Measurements from ENCODE around the gene ARL16. TPM values are rescaled to one million over a fixed set of nuclear protein-coding genes. Genes with fewer than 3 reads are reported as not detected.
"Not testable (repeated sequence)": the region's sequence is repeated elsewhere in the genome, so short reads cannot be mapped to it uniquely, and the experiment has no call there.

ARL16 gene
- polyA plus RNA-seq, 1 experiment, result 70.8 TPM

DNA sequence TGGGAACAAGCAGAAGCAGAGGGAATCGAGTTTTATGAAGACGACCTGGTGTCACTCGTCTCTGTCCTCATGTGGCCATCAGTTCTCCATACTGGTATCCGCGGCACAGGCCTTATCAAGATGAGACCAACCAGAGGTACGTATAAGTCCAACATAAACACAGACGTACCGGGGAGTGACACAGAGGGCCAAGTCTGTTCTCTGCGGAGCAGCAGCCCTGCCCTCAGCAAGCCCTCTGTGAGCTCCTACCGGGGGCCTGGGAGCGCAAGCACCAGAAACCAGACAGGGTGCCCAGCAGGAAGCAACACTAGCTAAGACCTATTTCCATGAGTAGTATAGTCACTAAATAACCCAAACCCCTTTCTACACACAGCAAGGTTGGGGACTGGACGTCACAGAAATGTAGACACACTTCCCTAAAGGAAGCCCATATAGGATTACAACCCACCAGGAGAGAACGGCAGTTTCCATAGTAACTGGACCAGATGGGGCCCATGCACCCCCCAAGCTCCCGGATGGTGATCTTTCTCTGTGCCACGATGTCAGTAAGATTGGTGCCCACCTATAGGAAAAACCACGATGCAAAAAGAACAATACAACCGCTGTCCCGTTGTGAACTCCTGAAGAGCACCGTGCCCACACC lies 911 bp downstream of the ARL16 start:
- ChIA-PET CTCF (interaction anchor here (1.3 to 1.5 kb wide), 4 partner anchors 10 to 81 kb away, joined by 3 to 4 read pairs (median 4); partner anchors contain the start of genes MRPL12 and SLC25A10), POLR2A (interaction anchor here (0.6 kb wide), 1 partner anchor 24 kb away, joined by 3 read pairs; no protein-coding TSS in a partner anchor)
- Histone ChIP-seq H3K4me3 (ENCODE audit: low read depth, low read length) (peak overlapping the region; percentile 95), H3K36me3 (ENCODE audit: control insufficient read depth, insufficient read depth, low read length) (peaks cover 28% of the 10 kb centered on the region), H3K27me3 (ENCODE audit: control insufficient read depth, insufficient read depth, low read length) (no peaks in the 10 kb centered on the region)
- TF ChIP-seq CTCF (IDR thresholded peaks at IDR 0.05; ENCODE audit: insufficient read depth, low read depth, low read length), result no peak
- DNase-seq (ENCODE audit: low read depth), result no peak

GRCh38 chr17:81681672-81682071 lies 1.9 kb downstream of the ARL16 start:
- POLR2A ChIA-PET, result no interaction called here
- Histone ChIP-seq H3K4me3 (ENCODE audit: low read depth, low read length) (no peak overlapping the region), H3K36me3 (ENCODE audit: control insufficient read depth, insufficient read depth, low read length) (peaks cover 17% of the 10 kb centered on the region), H3K27me3 (ENCODE audit: control insufficient read depth, insufficient read depth, low read length) (no peaks in the 10 kb centered on the region)
- DNase-seq (ENCODE audit: low read depth), result no peak
- TF ChIP-seq CTCF (IDR thresholded peaks at IDR 0.05; ENCODE audit: insufficient read depth, low read depth, low read length), result no peak
- CTCF ChIA-PET, result interaction anchor here (1.3 kb wide), 1 partner anchor 30 kb away, joined by 4 read pairs; the partner anchor contains the start of gene SLC25A10

DNA sequence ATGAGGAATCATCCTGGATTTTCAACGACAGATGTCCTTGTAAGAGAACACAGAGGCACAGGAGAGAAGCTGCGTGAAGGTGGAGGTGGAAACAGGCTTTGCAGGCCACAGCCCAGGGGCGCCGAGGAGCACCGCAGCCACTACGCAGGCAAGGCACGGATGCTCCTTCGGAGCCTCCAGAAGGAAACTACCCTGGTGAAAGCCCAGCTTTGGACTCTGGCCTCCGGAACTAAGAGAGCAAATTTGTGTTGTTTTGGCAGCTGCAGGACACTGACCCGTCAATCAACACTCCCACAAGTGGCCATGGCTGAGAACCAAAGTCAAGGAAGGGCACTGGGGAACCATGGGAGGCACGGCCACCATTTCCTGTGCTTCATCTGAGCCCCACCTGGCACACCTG lies 3.4 kb downstream of the ARL16 start:
- POLR2A ChIA-PET, result no interaction called here

DNA sequence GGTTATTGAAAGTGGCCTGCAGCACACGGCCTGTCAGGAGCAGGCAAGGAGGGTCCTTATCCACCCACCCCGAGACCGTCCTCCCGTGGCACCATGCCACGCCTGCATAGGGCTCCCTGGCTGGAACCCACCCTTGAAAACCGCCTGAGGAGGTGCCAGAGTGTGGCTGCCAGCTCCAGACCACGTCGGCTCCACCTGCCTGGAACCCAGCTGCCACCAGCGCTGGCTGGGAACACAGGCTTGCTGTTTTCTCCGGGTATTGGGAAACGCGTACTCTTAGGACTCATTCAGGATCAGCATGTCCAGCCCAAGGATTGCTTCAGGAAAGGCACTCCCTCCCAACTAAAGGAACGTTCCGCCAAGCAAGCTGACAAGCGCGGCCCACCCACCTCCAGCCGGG lies 6.7 kb downstream of the ARL16 start:
- H3K4me3 ChIP-seq (ENCODE audit: low read depth, low read length), result no peak overlapping the region
- H3K27me3 ChIP-seq (ENCODE audit: control insufficient read depth, insufficient read depth, low read length), result no peaks in the 10 kb centered on the region
- DNase-seq (ENCODE audit: low read depth), result no peak
- no peak for TF ChIP-seq CTCF (IDR thresholded peaks at IDR 0.05; ENCODE audit: insufficient read depth, low read depth, low read length)
- peaks cover 19% of the 10 kb centered on the region for H3K36me3 ChIP-seq (ENCODE audit: control insufficient read depth, insufficient read depth, low read length)
- ChIA-PET CTCF (no interaction called here), POLR2A (no interaction called here)

More for the DNA sequence above, 3.4 kb downstream of the ARL16 start:
- H3K27me3 ChIP-seq (ENCODE audit: control insufficient read depth, insufficient read depth, low read length), result no peaks in the 10 kb centered on the region
- CTCF ChIA-PET, result no interaction called here
- TF ChIP-seq CTCF (IDR thresholded peaks at IDR 0.05; ENCODE audit: insufficient read depth, low read depth, low read length), result no peak
- H3K36me3 ChIP-seq (ENCODE audit: control insufficient read depth, insufficient read depth, low read length), result peaks cover 7% of the 10 kb centered on the region
- no peak for DNase-seq (ENCODE audit: low read depth)
- no peak overlapping the region for H3K4me3 ChIP-seq (ENCODE audit: low read depth, low read length)

DNA sequence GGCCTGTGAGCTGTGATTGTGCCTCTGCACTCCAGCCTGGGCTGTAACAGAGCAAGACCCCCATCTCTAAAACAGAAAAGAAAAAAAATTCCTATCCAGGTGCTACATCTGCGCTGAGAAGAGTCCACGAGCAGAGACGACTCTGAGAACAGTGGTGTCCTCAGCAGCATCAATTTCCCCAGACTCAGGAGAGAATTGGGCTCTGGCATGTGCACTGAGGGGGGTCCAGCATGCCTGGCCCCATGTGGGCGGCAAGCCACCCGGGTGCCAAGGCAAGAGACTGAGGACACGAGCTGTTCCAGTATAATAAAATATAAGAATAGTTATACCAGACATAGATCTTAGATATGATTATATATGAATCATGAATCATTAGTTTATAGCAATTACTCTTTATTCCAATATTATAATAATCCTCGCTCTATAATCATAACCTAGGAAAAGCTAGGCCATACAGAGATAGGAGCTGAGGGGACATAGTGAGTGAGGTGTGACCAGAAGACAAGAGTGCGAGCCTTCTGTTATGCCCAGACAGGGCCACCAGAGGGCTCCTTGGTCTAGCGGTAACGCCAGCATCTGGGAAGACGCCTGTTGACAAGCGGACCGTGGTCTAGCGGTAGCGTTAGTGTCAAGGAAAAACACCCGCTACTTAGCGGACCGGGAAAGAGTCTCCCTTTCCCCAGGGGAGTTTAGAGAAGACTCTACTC lies 7.9 kb downstream of the ARL16 start:
- H3K27me3 ChIP-seq (ENCODE audit: control insufficient read depth, insufficient read depth, low read length); H3K4me3 ChIP-seq (ENCODE audit: low read depth, low read length); POLR2A ChIA-PET; DNase-seq (ENCODE audit: low read depth): not testable (repeated sequence)
- peaks cover 20% of the 10 kb centered on the region for H3K36me3 ChIP-seq (ENCODE audit: control insufficient read depth, insufficient read depth, low read length)
- TF ChIP-seq CTCF (IDR thresholded peaks at IDR 0.05; ENCODE audit: insufficient read depth, low read depth, low read length), result peak; percentile 55
- CTCF ChIA-PET, result interaction anchor here (0.6 to 1.1 kb wide), 3 partner anchors 17 to 267 kb away, joined by 3 to 5 read pairs (median 3); no protein-coding TSS in a partner anchor

Measured in BJ (cell line).